GM12878 (cell line): ENCODE measurements around the gene CRACDL. TPM values are rescaled to one million over a fixed set of nuclear protein-coding genes. Genes with fewer than 3 reads are reported as not detected.

ENCODE experiments used
- ATAC-seq: fragments of 200-7000 bp; cut with Tn5 transposase; 3 replicates; pipeline ENCODE4 v1.9.1; 2020; ENCODE audit warnings: mild to moderate bottlenecking, moderate library complexity
- BruUV-seq: library from RNA; stranded (reverse); fragments of 400-500 nt; replicated peaks from 2 replicates; lab custom pipeline; 2021; lab: Mats Ljungman, UMichigan
- CTCF ChIA-PET: fragments of 300-600 bp; sonication (Branson Sonifier 250); formaldehyde crosslinking; extraction: SDS; loops from one replicate; lab custom pipeline; 2021; ENCODE audit warnings: inconsistent platforms; lab: Yijun Ruan, JAX
- POLR2A ChIA-PET: fragments of 350-600 bp; formaldehyde crosslinking; extraction: SDS; loops from one replicate; lab custom pipeline; 2021; ENCODE audit warnings: inconsistent platforms; lab: Charles Lee
- RAD21 ChIA-PET: fragments of 300-600 bp; sonication (Branson Sonifier 250); formaldehyde crosslinking; loops from one replicate; lab custom pipeline; 2023; ENCODE audit warnings: antibody characterized with exemption; ENCODE audit not compliant: unreplicated experiment; lab: Charles Lee
- SMC1A ChIA-PET: fragments of 300-600 bp; sonication (Branson Sonifier 250); formaldehyde crosslinking; loops from one replicate; lab custom pipeline; 2023; ENCODE audit not compliant: unreplicated experiment, uncharacterized antibody; lab: Charles Lee
- DNase-seq: peaks from one replicate; pipeline ENCODE4 v3.0.0-alpha.2; 2011; ENCODE audit warnings: low read depth, low spot score
- FAIRE-seq: peaks from 3 replicates; lab custom pipeline; 2011; peaks lifted over from hg19 to GRCh38; lab: Jason Lieb, UNC
- H2AFZ ChIP-seq: 2 replicates; pipeline ENCODE4 v1.6.0; 2011; ENCODE audit warnings: low read depth, low read length, control low read depth; ENCODE audit not compliant: control insufficient read depth
- H3K27ac ChIP-seq: 2 replicates; pipeline ENCODE4 v1.5.1; 2011; ENCODE audit warnings: control low read depth; ENCODE audit not compliant: control insufficient read depth, insufficient read depth
- H3K27me3 ChIP-seq, 2 experiments: replicated peaks in 1 of 2; 2 replicates each; pipeline versions ENCODE4 v1.6.0 to v1.6.1; 2011; ENCODE audit warnings: low read length in 1 of 2; ENCODE audit not compliant: control insufficient read depth in 2 of 2, insufficient read depth in 2 of 2
- H3K36me3 ChIP-seq, 2 experiments: 2 replicates each; pipeline ENCODE4 v1.5.1; 2011; ENCODE audit warnings: low read length in 1 of 2; ENCODE audit not compliant: control insufficient read depth in 2 of 2, insufficient read depth in 2 of 2
- H3K4me1 ChIP-seq: 2 replicates; pipeline ENCODE4 v1.6.1; 2011; ENCODE audit warnings: mild to moderate bottlenecking, low read length, moderate library complexity, mixed read lengths; ENCODE audit not compliant: control insufficient read depth, insufficient read depth
- H3K4me2 ChIP-seq: 2 replicates; pipeline ENCODE4 v1.6.0; 2011; ENCODE audit warnings: control low read depth; ENCODE audit not compliant: control insufficient read depth, insufficient read depth
- H3K4me3 ChIP-seq: fragments of 200-600 bp; sonication (generic); 2 replicates; pipeline ENCODE4 v1.5.1; 2016
- H3K79me2 ChIP-seq: 2 replicates; pipeline ENCODE4 v1.6.0; 2011; ENCODE audit warnings: low read length; ENCODE audit not compliant: control insufficient read depth, insufficient read depth
- H3K9ac ChIP-seq: 2 replicates; pipeline ENCODE4 v1.8.0; 2011; ENCODE audit warnings: low read length, control low read depth, mixed read lengths; ENCODE audit not compliant: control insufficient read depth, insufficient read depth
- H3K9me3 ChIP-seq: replicated peaks from 3 replicates; pipeline ENCODE4 v1.5.1; 2011; ENCODE audit warnings: mild to moderate bottlenecking, low read length; ENCODE audit not compliant: control insufficient read depth, insufficient read depth
- H4K20me1 ChIP-seq: 2 replicates; pipeline ENCODE4 v1.6.0; 2011; ENCODE audit not compliant: control insufficient read depth, insufficient read depth
- CHD1 ChIP-seq: IDR thresholded peaks from 2 replicates; pipeline ENCODE4 v1.6.1; 2012; ENCODE audit warnings: low read depth, low read length, improper control_type of control experiment
- ESRRA ChIP-seq: IDR thresholded peaks from 2 replicates; pipeline ENCODE4 v1.6.1; 2012; ENCODE audit warnings: mild to moderate bottlenecking, low read length, improper control_type of control experiment
- ETV6 ChIP-seq, 2 experiments: fragments of 450-650 bp in 1 of 2; IDR thresholded peaks in 1 of 2; conservative IDR thresholded peaks in 1 of 2; 2 replicates each; pipeline ENCODE4 v1.6.1; 2014; ENCODE audit warnings: antibody characterized with exemption in 1 of 2, borderline replicate concordance in 1 of 2, low read depth in 1 of 2, mild to moderate bottlenecking in 1 of 2, moderate library complexity in 1 of 2
- IRF4 ChIP-seq: IDR thresholded peaks from 2 replicates; pipeline ENCODE4 v1.6.1; 2011; ENCODE audit warnings: low read depth, low read length
- NR2F1 ChIP-seq: fragments of 450-650 bp; conservative IDR thresholded peaks from 2 replicates; pipeline ENCODE4 v1.6.1; 2017; ENCODE audit warnings: mild to moderate bottlenecking
- PML ChIP-seq: IDR thresholded peaks from 2 replicates; pipeline ENCODE4 v1.6.1; 2012; ENCODE audit warnings: low read length, inconsistent platforms
- RAD21 ChIP-seq: IDR thresholded peaks from 2 replicates; pipeline ENCODE4 v1.6.1; 2011; ENCODE audit warnings: mild to moderate bottlenecking, low read depth, low read length, moderate library complexity; ENCODE audit not compliant: insufficient read depth
- RBBP5 ChIP-seq: fragments of 200-600 bp; sonication (generic); conservative IDR thresholded peaks from 2 replicates; pipeline ENCODE4 v1.6.1; 2016
- SUPT20H ChIP-seq: IDR thresholded peaks from 2 replicates; pipeline ENCODE4 v1.6.1; 2011; ENCODE audit warnings: low read depth, mild to moderate bottlenecking, low read length, moderate library complexity, borderline replicate concordance; ENCODE audit not compliant: control insufficient read depth
- ZNF217 ChIP-seq: fragments of 450-650 bp; IDR thresholded peaks from 2 replicates; pipeline ENCODE4 v1.6.1; 2017; ENCODE audit warnings: antibody characterized with exemption, mild to moderate bottlenecking
- WGBS: methylation state at CpG from one replicate; pipeline ENCODE4 v1.1.6; 2016; ENCODE audit warnings: low lambda C conversion rate; ENCODE audit not compliant: insufficient replicate concordance, insufficient coverage; ENCODE audit errors: missing lambda C conversion rate; 5-methylcytosine and 5-hydroxymethylcytosine counted together
- in situ Hi-C: fragments of 300-500 bp; cut with MboI; formaldehyde crosslinking; loops from 9 replicates; pipeline ENCODE4 v1.14.3; 2018; ENCODE audit warnings: mixed read lengths
- intact Hi-C: fragments of 100-400 bp; cut with micrococcal nuclease; formaldehyde crosslinking; loops from one replicate; pipeline ENCODE4 v1.14.2; 2022; ENCODE audit not compliant: unreplicated experiment
- polyA plus RNA-seq, 11 experiments: library from polyadenylated mRNA; depleted of rRNA in 4 of 11; unstranded in 6 of 11; stranded (reverse) in 5 of 11; fragments of >200 nt; fragmentation: Nextera tagmentation in 4 of 11; fragmentation: Illumina TruSeq in 1 of 11; extraction: Ambion mirVana in 4 of 11; extraction: Trizol in 1 of 11; gene quantifications; 1 replicate in 1 of 11; 2 replicates in 10 of 11; pipeline versions ENCODE4 v1.2.1 to v1.2.3, GENCODE V29; 2011 to 2016; ENCODE audit warnings: inconsistent platforms in 2 of 11, missing spikeins in 2 of 11, low read depth in 1 of 11
- total RNA-seq, 4 experiments: library from RNA; depleted of rRNA in 3 of 4; stranded (reverse); fragments of >200 nt in 3 of 4; fragmentation: Illumina TruSeq in 1 of 4; extraction: Trizol in 1 of 4; gene quantifications; 2 replicates each; pipeline versions ENCODE4 v1.2.1 to v1.2.3, GENCODE V29; 2013 to 2021
- TF ChIP-seq, protein P1 (sequence below): IDR thresholded peaks from 2 replicates; pipeline ENCODE4 v1.6.1; 2012; ENCODE audit warnings: improper control_type of control experiment, low read depth, low read length; ENCODE audit not compliant: insufficient replicate concordance
- TF ChIP-seq, protein P2 (sequence below): IDR thresholded peaks from 2 replicates; pipeline ENCODE4 v1.6.1; 2012; ENCODE audit warnings: low read length, inconsistent platforms

Gene CRACDL
- total and polyA plus RNA-seq, 10 of the 15 experiments (the other 5 are each of a cell fraction or from before 2014, with no cell fraction given), result 0.03 to 0.72 (median 0.14) TPM

GRCh38 chr2:98828369-98828744 lies 107.7 kb downstream of the CRACDL start:
- no peak overlapping the region for H2AFZ ChIP-seq

More at GRCh38 chr2:98828369-98828744, 107.7 kb downstream of the CRACDL start:
- Histone ChIP-seq H3K9ac (no peak overlapping the region), H3K4me2 (no peak overlapping the region), H3K27me3 (no peaks in the 10 kb centered on the region), H4K20me1 (no peaks in the 10 kb centered on the region), H3K27ac (no peak overlapping the region), H3K4me1 (no peaks in the 10 kb centered on the region), H3K9me3 (no peaks in the 10 kb centered on the region), H3K79me2 (no peaks in the 10 kb centered on the region), H3K36me3 (no peaks in the 10 kb centered on the region), H3K4me3 (no peak overlapping the region)
- TF ChIP-seq, protein P1, sequence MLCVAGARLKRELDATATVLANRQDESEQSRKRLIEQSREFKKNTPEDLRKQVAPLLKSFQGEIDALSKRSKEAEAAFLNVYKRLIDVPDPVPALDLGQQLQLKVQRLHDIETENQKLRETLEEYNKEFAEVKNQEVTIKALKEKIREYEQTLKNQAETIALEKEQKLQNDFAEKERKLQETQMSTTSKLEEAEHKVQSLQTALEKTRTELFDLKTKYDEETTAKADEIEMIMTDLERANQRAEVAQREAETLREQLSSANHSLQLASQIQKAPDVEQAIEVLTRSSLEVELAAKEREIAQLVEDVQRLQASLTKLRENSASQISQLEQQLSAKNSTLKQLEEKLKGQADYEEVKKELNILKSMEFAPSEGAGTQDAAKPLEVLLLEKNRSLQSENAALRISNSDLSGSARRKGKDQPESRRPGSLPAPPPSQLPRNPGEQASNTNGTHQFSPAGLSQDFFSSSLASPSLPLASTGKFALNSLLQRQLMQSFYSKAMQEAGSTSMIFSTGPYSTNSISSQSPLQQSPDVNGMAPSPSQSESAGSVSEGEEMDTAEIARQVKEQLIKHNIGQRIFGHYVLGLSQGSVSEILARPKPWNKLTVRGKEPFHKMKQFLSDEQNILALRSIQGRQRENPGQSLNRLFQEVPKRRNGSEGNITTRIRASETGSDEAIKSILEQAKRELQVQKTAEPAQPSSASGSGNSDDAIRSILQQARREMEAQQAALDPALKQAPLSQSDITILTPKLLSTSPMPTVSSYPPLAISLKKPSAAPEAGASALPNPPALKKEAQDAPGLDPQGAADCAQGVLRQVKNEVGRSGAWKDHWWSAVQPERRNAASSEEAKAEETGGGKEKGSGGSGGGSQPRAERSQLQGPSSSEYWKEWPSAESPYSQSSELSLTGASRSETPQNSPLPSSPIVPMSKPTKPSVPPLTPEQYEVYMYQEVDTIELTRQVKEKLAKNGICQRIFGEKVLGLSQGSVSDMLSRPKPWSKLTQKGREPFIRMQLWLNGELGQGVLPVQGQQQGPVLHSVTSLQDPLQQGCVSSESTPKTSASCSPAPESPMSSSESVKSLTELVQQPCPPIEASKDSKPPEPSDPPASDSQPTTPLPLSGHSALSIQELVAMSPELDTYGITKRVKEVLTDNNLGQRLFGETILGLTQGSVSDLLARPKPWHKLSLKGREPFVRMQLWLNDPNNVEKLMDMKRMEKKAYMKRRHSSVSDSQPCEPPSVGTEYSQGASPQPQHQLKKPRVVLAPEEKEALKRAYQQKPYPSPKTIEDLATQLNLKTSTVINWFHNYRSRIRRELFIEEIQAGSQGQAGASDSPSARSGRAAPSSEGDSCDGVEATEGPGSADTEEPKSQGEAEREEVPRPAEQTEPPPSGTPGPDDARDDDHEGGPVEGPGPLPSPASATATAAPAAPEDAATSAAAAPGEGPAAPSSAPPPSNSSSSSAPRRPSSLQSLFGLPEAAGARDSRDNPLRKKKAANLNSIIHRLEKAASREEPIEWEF, result no peak
- TF ChIP-seq IRF4, result no peak
- TF ChIP-seq PML, result no peak
- no peak for TF ChIP-seq ETV6 (conservative IDR thresholded peaks at IDR 0.05 in 1 of 2, IDR thresholded peaks at IDR 0.05 in 1 of 2; ENCODE audit: borderline replicate concordance in 1 of 2, low read depth in 1 of 2)
- no peak for TF ChIP-seq ESRRA
- TF ChIP-seq RAD21, result no peak
- no peak for TF ChIP-seq ZNF217
- TF ChIP-seq CHD1, result no peak
- TF ChIP-seq NR2F1, result no peak
- TF ChIP-seq RBBP5, result no peak
- no peak for TF ChIP-seq SUPT20H
- TF ChIP-seq, protein P2, sequence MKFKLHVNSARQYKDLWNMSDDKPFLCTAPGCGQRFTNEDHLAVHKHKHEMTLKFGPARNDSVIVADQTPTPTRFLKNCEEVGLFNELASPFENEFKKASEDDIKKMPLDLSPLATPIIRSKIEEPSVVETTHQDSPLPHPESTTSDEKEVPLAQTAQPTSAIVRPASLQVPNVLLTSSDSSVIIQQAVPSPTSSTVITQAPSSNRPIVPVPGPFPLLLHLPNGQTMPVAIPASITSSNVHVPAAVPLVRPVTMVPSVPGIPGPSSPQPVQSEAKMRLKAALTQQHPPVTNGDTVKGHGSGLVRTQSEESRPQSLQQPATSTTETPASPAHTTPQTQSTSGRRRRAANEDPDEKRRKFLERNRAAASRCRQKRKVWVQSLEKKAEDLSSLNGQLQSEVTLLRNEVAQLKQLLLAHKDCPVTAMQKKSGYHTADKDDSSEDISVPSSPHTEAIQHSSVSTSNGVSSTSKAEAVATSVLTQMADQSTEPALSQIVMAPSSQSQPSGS, result no peak
- no TSS peak for BruUV-seq
- RAD21 ChIA-PET, result no interaction called here
- SMC1A ChIA-PET, result interaction anchor here (1.1 kb wide), 1 partner anchor 180 kb away, joined by 7 read pairs; no protein-coding TSS in a partner anchor
- 58% methylated on average over 7 of the region's 7 CpGs for WGBS
- no peak for ATAC-seq
- no peak for DNase-seq
- POLR2A ChIA-PET, result no interaction called here
- in situ Hi-C loops (no loop called here), intact Hi-C loops (no loop called here)
- no peak for FAIRE-seq
- CTCF ChIA-PET, result interaction anchor here (1.0 to 3.1 kb wide), 3 partner anchors 62 to 184 kb away, joined by 4 to 18 read pairs (median 6); no protein-coding TSS in a partner anchor
